ENCODE measurements around the gene CEACAM7. TPM values are rescaled to one million over a fixed set of nuclear protein-coding genes. Genes with fewer than 3 reads are reported as not detected.

CEACAM7 gene
- total RNA-seq, 2 donors from 2014 or later, result not detected

- Mint-ChIP-seq H3K27ac (no peak overlapping the region), H3K4me3 (no peak overlapping the region), H3K9me3 (peaks cover 90% of the 10 kb centered on the region), H3K36me3 (ENCODE audit: low read depth) (no peaks in the 10 kb centered on the region), H3K4me1 (no peaks in the 10 kb centered on the region), H3K27me3 (ENCODE audit: insufficient read depth) (no peaks in the 10 kb centered on the region)
- Histone ChIP-seq H3K9me3 (ENCODE audit: control insufficient read depth, low read length) (peaks cover 14% of the 10 kb centered on the region), H3K27me3 (ENCODE audit: control insufficient read depth, insufficient read depth, low read length, poor library complexity, severe bottlenecking) (peaks cover 11% of the 10 kb centered on the region), H3K36me3 (ENCODE audit: control insufficient read depth, insufficient read depth, low read length) (no peaks in the 10 kb centered on the region), H3K4me1 (ENCODE audit: control insufficient read depth, insufficient read depth, low read length) (no peaks in the 10 kb centered on the region), H3K27ac (ENCODE audit: low read depth, low read length) (no peak overlapping the region), H3K4me3 (ENCODE audit: low read length) (no peak overlapping the region), H3K9ac (ENCODE audit: extremely low read depth, low read length, poor library complexity, severe bottlenecking) (no peak overlapping the region)
- no peak for TF ChIP-seq CTCF (conservative IDR thresholded peaks at IDR 0.05)
- no peak for DNase-seq
These were observed 17.3 kb downstream of the CEACAM7 start for GRCh38 chr19:41670755-41671154.

- peaks cover 94% of the 10 kb centered on the region for H3K9me3 Mint-ChIP-seq
These were observed 19.8 kb downstream of the CEACAM7 start for GRCh38 chr19:41668315-41668714.

GRCh38 chr19:41666075-41666474, 22.0 kb downstream of the CEACAM7 start:
- Mint-ChIP-seq H3K4me1 (no peaks in the 10 kb centered on the region), H3K36me3 (ENCODE audit: low read depth) (no peaks in the 10 kb centered on the region)

More at GRCh38 chr19:41668315-41668714, 19.8 kb downstream of the CEACAM7 start:
- H3K27me3 Mint-ChIP-seq (ENCODE audit: insufficient read depth), result no peaks in the 10 kb centered on the region
- H3K4me3 Mint-ChIP-seq, result no peak overlapping the region
- TF ChIP-seq CTCF (conservative IDR thresholded peaks at IDR 0.05), result no peak
- no peaks in the 10 kb centered on the region for H3K36me3 Mint-ChIP-seq (ENCODE audit: low read depth)
- no peak overlapping the region for H3K27ac Mint-ChIP-seq
- Histone ChIP-seq H3K27me3 (ENCODE audit: control insufficient read depth, insufficient read depth, low read length, poor library complexity, severe bottlenecking) (no peaks in the 10 kb centered on the region), H3K4me1 (ENCODE audit: control insufficient read depth, insufficient read depth, low read length) (no peaks in the 10 kb centered on the region), H3K9me3 (ENCODE audit: control insufficient read depth, low read length) (peaks cover 16% of the 10 kb centered on the region), H3K27ac (ENCODE audit: low read depth, low read length) (no peak overlapping the region), H3K4me3 (ENCODE audit: low read length) (no peak overlapping the region), H3K9ac (ENCODE audit: extremely low read depth, low read length, poor library complexity, severe bottlenecking) (no peak overlapping the region), H3K36me3 (ENCODE audit: control insufficient read depth, insufficient read depth, low read length) (no peaks in the 10 kb centered on the region)
- H3K4me1 Mint-ChIP-seq, result no peaks in the 10 kb centered on the region
- no peak for DNase-seq
- WGBS, 2 experiments (ENCODE audit: insufficient coverage in 1 of 2, insufficient read length in 1 of 2), result 50 to 83% methylated on average over 1 of the region's 1 CpG

More at GRCh38 chr19:41666075-41666474, 22.0 kb downstream of the CEACAM7 start:
- no peak overlapping the region for H3K4me3 Mint-ChIP-seq
- no peak overlapping the region for H3K27ac Mint-ChIP-seq
- Histone ChIP-seq H3K27me3 (ENCODE audit: control insufficient read depth, insufficient read depth, low read length, poor library complexity, severe bottlenecking) (no peaks in the 10 kb centered on the region), H3K9ac (ENCODE audit: extremely low read depth, low read length, poor library complexity, severe bottlenecking) (no peak overlapping the region), H3K9me3 (ENCODE audit: control insufficient read depth, low read length) (peaks cover 16% of the 10 kb centered on the region), H3K36me3 (ENCODE audit: control insufficient read depth, insufficient read depth, low read length) (no peaks in the 10 kb centered on the region), H3K4me3 (ENCODE audit: low read length) (no peak overlapping the region), H3K4me1 (ENCODE audit: control insufficient read depth, insufficient read depth, low read length) (no peaks in the 10 kb centered on the region), H3K27ac (ENCODE audit: low read depth, low read length) (no peak overlapping the region)
- no peaks in the 10 kb centered on the region for H3K27me3 Mint-ChIP-seq (ENCODE audit: insufficient read depth)
- TF ChIP-seq CTCF (conservative IDR thresholded peaks at IDR 0.05), result no peak
- peaks cover 97% of the 10 kb centered on the region for H3K9me3 Mint-ChIP-seq
- 70 to 85% methylated on average over 2 of the region's 2 CpGs for WGBS, 2 experiments (ENCODE audit: insufficient coverage in 1 of 2, insufficient read length in 1 of 2)
- DNase-seq, result no peak
